ENCODE measurements around the gene PPHLN1. TPM values are rescaled to one million over a fixed set of nuclear protein-coding genes. Genes with fewer than 3 reads are reported as not detected.

Gene PPHLN1
- total RNA-seq, 2 donors from 2014 or later, result 52.1 to 54.7 TPM

GRCh38 chr12:42428850-42429249 is 102.9 kb downstream of the PPHLN1 start:
- Histone ChIP-seq H3K4me1 (replicated peaks) (no peaks in the 10 kb centered on the region), H3K4me3 (no peak overlapping the region), H3K27ac (no peak overlapping the region), H3K27me3 (replicated peaks; ENCODE audit: insufficient read depth) (no peaks in the 10 kb centered on the region), H3K9me3 (no peaks in the 10 kb centered on the region), H3K36me3 (no peaks in the 10 kb centered on the region)
- WGBS, result 90% methylated on average over 2 of the region's 2 CpGs
- TF ChIP-seq CTCF (IDR thresholded peaks at IDR 0.05), result no peak
- intact Hi-C loops (cut with DNase I), result no loop called here
- no peak for DNase-seq (ENCODE audit: low spot score)

- intact Hi-C loops (cut with DNase I), result no loop called here
- TF ChIP-seq CTCF (IDR thresholded peaks at IDR 0.05) (no peak), POLR2AphosphoS5 (IDR thresholded peaks at IDR 0.05) (no peak), POLR2A (IDR thresholded peaks at IDR 0.05) (no peak)
- no peak for DNase-seq (ENCODE audit: low spot score)
- no peaks in the 10 kb centered on the region for H3K4me1 ChIP-seq (replicated peaks)
- H3K27ac ChIP-seq, result no peak overlapping the region
- H3K36me3 ChIP-seq, result no peaks in the 10 kb centered on the region
- H3K4me3 ChIP-seq, result no peak overlapping the region
- 98% methylated on average over 5 of the region's 5 CpGs for WGBS
- H3K27me3 ChIP-seq (replicated peaks; ENCODE audit: insufficient read depth), result no peaks in the 10 kb centered on the region
- no peaks in the 10 kb centered on the region for H3K9me3 ChIP-seq
Observed at GRCh38 chr12:42432517-42433140, 106.7 kb downstream of the PPHLN1 start.

- no peak overlapping the region for H3K27ac ChIP-seq
- over 99% methylated on average over 11 of the region's 11 CpGs for WGBS
- DNase-seq (ENCODE audit: low spot score), result no peak
Observed at GRCh38 chr12:42440608-42441007, 114.6 kb downstream of the PPHLN1 start.

GRCh38 chr12:42442311-42442759 is 116.4 kb downstream of the PPHLN1 start:
- no peak overlapping the region for H3K27ac ChIP-seq
- no peak for DNase-seq (ENCODE audit: low spot score)
- H3K27me3 ChIP-seq (replicated peaks; ENCODE audit: insufficient read depth), result no peaks in the 10 kb centered on the region
- WGBS, result 81% methylated on average over 19 of the region's 19 CpGs
- no peaks in the 10 kb centered on the region for H3K4me1 ChIP-seq (replicated peaks)
- intact Hi-C loops (cut with DNase I), result no loop called here
- no peak for TF ChIP-seq POLR2AphosphoS5 (IDR thresholded peaks at IDR 0.05)
- no peak for TF ChIP-seq CTCF (IDR thresholded peaks at IDR 0.05)
- TF ChIP-seq POLR2A (IDR thresholded peaks at IDR 0.05), result no peak
- no peaks in the 10 kb centered on the region for H3K36me3 ChIP-seq
- no peaks in the 10 kb centered on the region for H3K9me3 ChIP-seq
- H3K4me3 ChIP-seq, result no peak overlapping the region

More at GRCh38 chr12:42440608-42441007, 114.6 kb downstream of the PPHLN1 start:
- Histone ChIP-seq H3K9me3 (no peaks in the 10 kb centered on the region), H3K4me3 (no peak overlapping the region), H3K27me3 (replicated peaks; ENCODE audit: insufficient read depth) (no peaks in the 10 kb centered on the region), H3K4me1 (replicated peaks) (no peaks in the 10 kb centered on the region), H3K36me3 (no peaks in the 10 kb centered on the region)
- TF ChIP-seq POLR2A (IDR thresholded peaks at IDR 0.05) (no peak), CTCF (IDR thresholded peaks at IDR 0.05) (no peak), POLR2AphosphoS5 (IDR thresholded peaks at IDR 0.05) (no peak)
- intact Hi-C loops (cut with DNase I), result no loop called here

GRCh38 chr12:42442888-42443287 is 116.9 kb downstream of the PPHLN1 start:
- H3K4me3 ChIP-seq, result no peak overlapping the region
- intact Hi-C loops (cut with DNase I), result no loop called here
- no peak overlapping the region for H3K27ac ChIP-seq

More at GRCh38 chr12:42442888-42443287, 116.9 kb downstream of the PPHLN1 start:
- Histone ChIP-seq H3K27me3 (replicated peaks; ENCODE audit: insufficient read depth) (no peaks in the 10 kb centered on the region), H3K4me1 (replicated peaks) (no peaks in the 10 kb centered on the region), H3K9me3 (no peaks in the 10 kb centered on the region), H3K36me3 (no peaks in the 10 kb centered on the region)
- 94% methylated on average over 8 of the region's 8 CpGs for WGBS
- no peak for DNase-seq (ENCODE audit: low spot score)
- no peak for TF ChIP-seq CTCF (IDR thresholded peaks at IDR 0.05)
- TF ChIP-seq POLR2AphosphoS5 (IDR thresholded peaks at IDR 0.05), result no peak
- no peak for TF ChIP-seq POLR2A (IDR thresholded peaks at IDR 0.05)
